ENCODE results near the gene ATP1A2.

The ATP1A2 gene

GRCh38 chr1:160186246-160186645, 70.7 kb downstream of the ATP1A2 start:
- no peak for DNase-seq

- DNase-seq, result no peak
Observed at GRCh38 chr1:160186729-160187128, 71.2 kb downstream of the ATP1A2 start.

DNA sequence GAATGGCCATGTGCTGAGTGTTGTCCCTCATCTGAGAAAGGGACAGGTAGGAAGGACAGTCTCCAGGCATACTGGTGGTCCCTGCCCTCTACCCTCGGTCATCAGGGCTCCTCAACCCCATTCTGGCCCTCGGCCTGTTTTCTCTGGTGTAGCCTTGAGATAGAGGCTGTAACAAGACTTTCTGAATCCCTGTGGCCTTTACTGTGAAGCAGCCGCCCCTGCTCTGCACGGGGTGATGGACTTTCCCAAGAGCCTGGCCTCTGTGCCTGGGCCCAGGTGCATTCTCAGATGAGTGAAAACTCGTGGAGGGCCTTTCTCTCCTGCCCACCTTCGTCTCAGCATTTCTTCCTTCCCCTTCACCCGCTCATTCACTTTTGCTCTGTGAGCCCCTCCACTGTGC, 71.8 kb downstream of the ATP1A2 start:
- no peak for DNase-seq

DNA sequence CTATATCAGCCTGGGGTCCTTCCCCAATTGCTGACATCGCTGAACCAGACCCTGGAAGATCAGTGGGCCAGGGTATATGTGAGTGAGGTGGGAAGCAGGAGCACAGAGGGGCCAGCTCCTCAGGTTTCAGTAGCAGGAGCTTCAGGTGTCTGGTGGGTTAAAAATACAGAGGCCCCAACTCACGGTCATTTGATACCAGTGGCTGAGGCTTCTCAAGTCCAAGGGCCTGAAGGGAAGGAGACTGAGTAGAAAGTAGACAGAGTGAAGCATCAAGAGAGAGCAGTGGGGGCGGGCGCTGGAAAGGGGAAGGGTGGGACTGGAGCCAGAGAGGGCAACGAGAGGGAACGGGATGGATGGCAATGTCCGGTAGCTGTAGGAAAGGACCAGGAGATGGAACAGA, 72.8 kb downstream of the ATP1A2 start:
- no peak for DNase-seq

- DNase-seq, result no peak
Observed at GRCh38 chr1:160189649-160190625, 74.4 kb downstream of the ATP1A2 start, which contains the start of gene CASQ1. TSS of gene CASQ1 (plus strand) at chr1:160190575. CDS start at chr1:160190752, 177 bp downstream.

DNA sequence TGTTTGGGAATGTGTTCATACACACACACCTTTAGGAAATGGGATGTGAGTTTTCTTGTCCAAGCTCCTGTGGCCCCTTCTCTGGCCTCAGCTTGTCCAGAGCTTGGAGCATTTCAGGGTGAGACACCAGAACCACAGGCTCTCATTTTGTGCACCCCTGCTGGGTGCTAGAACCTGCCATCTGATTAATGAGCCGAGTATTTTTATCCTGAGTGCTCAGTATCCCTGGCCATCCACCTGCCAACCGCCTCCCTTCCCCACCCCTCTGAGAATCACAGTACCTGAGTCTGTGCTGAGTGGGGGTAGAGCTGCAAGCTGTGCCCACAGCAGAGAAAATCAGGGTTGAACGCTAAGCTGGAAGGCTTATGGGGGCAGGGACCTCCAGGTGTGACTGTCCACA, 76.2 kb downstream of the ATP1A2 start:
- DNase-seq, result no peak

DNA sequence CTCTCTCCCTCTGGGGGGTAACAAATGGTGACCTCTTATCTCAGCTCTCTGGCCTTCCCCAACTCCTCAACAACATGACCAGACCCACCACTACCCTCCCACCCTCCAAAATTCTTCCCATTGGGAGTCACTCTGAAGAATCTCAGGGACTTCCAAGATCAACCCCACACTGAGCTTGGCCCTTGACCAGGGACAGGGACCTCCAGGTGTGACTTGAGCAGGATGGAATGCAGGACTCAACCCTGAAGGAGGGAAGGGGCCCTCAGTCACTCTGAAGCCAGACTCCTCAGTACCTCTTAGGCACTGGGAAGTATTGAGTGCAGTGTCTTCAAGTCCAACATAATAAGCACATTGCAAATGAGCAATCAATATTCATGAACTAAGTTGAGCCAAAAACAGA, 76.7 kb downstream of the ATP1A2 start:
- no peak for DNase-seq
